Measurements from ENCODE around the gene MISP. TPM values are rescaled to one million over a fixed set of nuclear protein-coding genes. Genes with fewer than 3 reads are reported as not detected.

Gene MISP
- total and polyA plus RNA-seq, 9 of the 15 experiments (the other 6 are each of a cell fraction or from before 2014, with no cell fraction given): 0.04 to 0.29 (median 0.05) TPM; not detected in 5

GRCh38 chr19:708154-709143 lies 42.5 kb upstream of the MISP start, which contains the start of gene PALM (continued):
- TF ChIP-seq PTBP1 (IDR thresholded peaks at IDR 0.05; ENCODE audit: low read depth, low read length) (no peak), CTCFL (IDR thresholded peaks at IDR 0.05; ENCODE audit: borderline replicate concordance, insufficient read depth, low read depth, low read length, poor library complexity, severe bottlenecking) (peak; percentile 35), SMAD2 (IDR thresholded peaks at IDR 0.05; ENCODE audit: low read depth, low read length) (no peak)

GRCh38 chr19:709196-709964 lies 41.5 kb upstream of the MISP start:
- H3K36me3 ChIP-seq (ENCODE audit: control insufficient read depth, insufficient read depth, low read length): no peaks in the 10 kb centered on the region
- DNase-seq (ENCODE audit: extremely low read depth in 1 of 4, low spot score in 3 of 4) (no peak), FAIRE-seq (no peak), ATAC-seq (peak; percentile 16; the same call in 2 of the 3 replicates)
- peak overlapping the region; percentile 49; the same call in 1 of the 2 replicates for H3K4me2 ChIP-seq (ENCODE audit: insufficient read depth, low read length)
- no peak overlapping the region for H3K27ac ChIP-seq (ENCODE audit: extremely low read depth, low read depth, low read length)
- in situ Hi-C loops (cut with MboI) (no loop called here), intact Hi-C loops (cut with micrococcal nuclease) (no loop called here)
- H3K9me3 ChIP-seq (replicated peaks; ENCODE audit: control insufficient read depth, insufficient read depth, low read depth, low read length): 0 out of 2 replicates have a peak, but pooled peaks cover 2% of the 10 kb centered on the region
- H3K4me3 ChIP-seq: peak overlapping the region; percentile 56
- BruUV-seq (replicated peaks): no TSS peak
- 8% methylated on average over 16 of the region's 78 CpGs for WGBS (ENCODE audit: insufficient coverage, low coverage, missing lambda C conversion rate)
- H2AFZ ChIP-seq (ENCODE audit: low read depth, low read length): no peak overlapping the region; the same call in 1 of the 2 replicates
- POLR2A ChIA-PET: interaction anchor here (0.6 to 0.7 kb wide), 2 partner anchors 15 to 157 kb away, joined by 3 to 7 read pairs; no protein-coding TSS in a partner anchor
- no peaks in the 10 kb centered on the region for H3K9me1 ChIP-seq (ENCODE audit: control insufficient read depth, insufficient read depth, low read length)
- peaks cover 8 to 30% of the 10 kb centered on the region in 2 experiments; a peak in 4 of 5 replicates for H3K4me1 ChIP-seq (replicated peaks in 1 of 2; ENCODE audit: control insufficient read depth in 2 of 2, insufficient read depth in 2 of 2, low read length in 2 of 2)
- H3K79me2 ChIP-seq (ENCODE audit: control insufficient read depth, insufficient read depth, low read length): no peaks in the 10 kb centered on the region
- CTCF ChIA-PET (ENCODE audit: low intra/inter-chr PET ratio): interaction anchor here (0.6 kb wide), 1 partner anchor 10 kb away, joined by 3 read pairs; no protein-coding TSS in a partner anchor
- no peaks in the 10 kb centered on the region for H4K20me1 ChIP-seq (replicated peaks; ENCODE audit: control insufficient read depth, insufficient read depth, low read length)
- no peaks in the 10 kb centered on the region for H3K27me3 ChIP-seq (ENCODE audit: control insufficient read depth in 2 of 2, insufficient read depth in 2 of 2, low read length in 2 of 2)
- H3K9ac ChIP-seq (ENCODE audit: insufficient read depth in 1 of 2, low read depth in 2 of 2, low read length in 2 of 2): peak overlapping the region; percentile 41 to 88; a peak in 3 of 4 replicates
- peak; percentile 36; the same call in 1 of the 2 replicates for TF ChIP-seq CXXC5 (CRISPR knock-in tag; IDR thresholded peaks at IDR 0.05)
- TF ChIP-seq DLX4 (CRISPR knock-in tag; IDR thresholded peaks at IDR 0.05): no peak
- TF ChIP-seq ERF (CRISPR knock-in tag; IDR thresholded peaks at IDR 0.05): 0 out of 2 replicates have a peak, but pooled peaks have one; percentile 42
- TF ChIP-seq ZNF740 (CRISPR knock-in tag; IDR thresholded peaks at IDR 0.05): peak; percentile 80
- no peak for TF ChIP-seq ZNF740 (tag; IDR thresholded peaks at IDR 0.05)
- TF ChIP-seq DNMT1 (IDR thresholded peaks at IDR 0.05): no peak
- TF ChIP-seq THAP12 (CRISPR knock-in tag; IDR thresholded peaks at IDR 0.05): 0 out of 2 replicates have a peak, but pooled peaks have one; percentile 11
